D721Med (cell line): ENCODE data around the gene ITGA11.

ENCODE experiments used
- DNase-seq: peaks from one replicate; pipeline ENCODE4 v3.0.0; 2011; ENCODE audit warnings: low spot score; ENCODE audit not compliant: insufficient read length
- FAIRE-seq: peaks from 2 replicates; lab custom pipeline; 2011; peaks lifted over from hg19 to GRCh38; lab: Jason Lieb, UNC
- TF ChIP-seq, protein P1 (sequence below): IDR thresholded peaks from 2 replicates; pipeline ENCODE4 v1.5.1; 2012; ENCODE audit warnings: mild to moderate bottlenecking, control low read depth; ENCODE audit not compliant: insufficient read depth; ENCODE audit errors: missing control alignments

The ITGA11 gene

DNA sequence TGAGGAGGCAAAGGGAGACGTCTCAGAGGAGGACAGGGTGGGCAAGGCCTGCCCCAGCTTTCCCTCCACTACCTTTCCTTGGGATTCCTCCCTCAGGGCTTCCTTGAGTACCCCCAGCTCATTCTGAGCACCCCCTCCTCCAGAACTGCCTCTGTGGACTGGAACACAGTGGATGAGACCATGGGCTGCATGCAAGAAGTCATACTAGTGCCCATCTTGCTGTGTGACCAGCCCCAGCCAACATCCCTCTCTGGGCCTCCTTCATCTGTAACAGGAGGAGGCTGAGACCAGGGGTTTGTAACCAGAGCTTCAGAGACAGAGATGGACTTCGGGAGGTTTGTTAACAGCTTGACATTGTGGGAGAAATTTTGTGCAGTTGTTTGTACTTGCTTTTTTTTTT is 128.8 kb downstream of the ITGA11 start:
- TF ChIP-seq, protein P1, sequence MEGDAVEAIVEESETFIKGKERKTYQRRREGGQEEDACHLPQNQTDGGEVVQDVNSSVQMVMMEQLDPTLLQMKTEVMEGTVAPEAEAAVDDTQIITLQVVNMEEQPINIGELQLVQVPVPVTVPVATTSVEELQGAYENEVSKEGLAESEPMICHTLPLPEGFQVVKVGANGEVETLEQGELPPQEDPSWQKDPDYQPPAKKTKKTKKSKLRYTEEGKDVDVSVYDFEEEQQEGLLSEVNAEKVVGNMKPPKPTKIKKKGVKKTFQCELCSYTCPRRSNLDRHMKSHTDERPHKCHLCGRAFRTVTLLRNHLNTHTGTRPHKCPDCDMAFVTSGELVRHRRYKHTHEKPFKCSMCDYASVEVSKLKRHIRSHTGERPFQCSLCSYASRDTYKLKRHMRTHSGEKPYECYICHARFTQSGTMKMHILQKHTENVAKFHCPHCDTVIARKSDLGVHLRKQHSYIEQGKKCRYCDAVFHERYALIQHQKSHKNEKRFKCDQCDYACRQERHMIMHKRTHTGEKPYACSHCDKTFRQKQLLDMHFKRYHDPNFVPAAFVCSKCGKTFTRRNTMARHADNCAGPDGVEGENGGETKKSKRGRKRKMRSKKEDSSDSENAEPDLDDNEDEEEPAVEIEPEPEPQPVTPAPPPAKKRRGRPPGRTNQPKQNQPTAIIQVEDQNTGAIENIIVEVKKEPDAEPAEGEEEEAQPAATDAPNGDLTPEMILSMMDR = no peak
- no peak for DNase-seq
- no peak for FAIRE-seq

DNA sequence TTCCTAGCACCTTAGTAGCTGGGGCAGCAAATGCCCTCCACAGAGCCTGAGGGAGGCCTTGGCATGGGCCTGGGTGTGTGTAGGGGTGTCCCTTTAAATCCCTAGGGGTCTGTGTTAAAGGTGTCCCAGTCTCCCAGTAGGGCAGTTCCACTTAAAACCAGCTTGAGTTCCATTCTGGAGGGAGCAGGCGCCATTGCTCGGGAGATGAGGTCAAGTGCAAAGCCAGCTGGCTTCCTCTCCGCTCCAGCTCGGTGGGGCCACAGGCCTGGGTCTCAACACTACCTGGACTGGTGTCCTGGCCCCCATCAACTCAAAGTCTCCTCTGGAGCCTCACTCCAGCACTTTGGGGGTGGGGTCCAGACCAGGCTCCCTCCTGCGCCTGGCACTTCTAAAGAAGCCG is 129.2 kb downstream of the ITGA11 start:
- no peak for FAIRE-seq

DNA sequence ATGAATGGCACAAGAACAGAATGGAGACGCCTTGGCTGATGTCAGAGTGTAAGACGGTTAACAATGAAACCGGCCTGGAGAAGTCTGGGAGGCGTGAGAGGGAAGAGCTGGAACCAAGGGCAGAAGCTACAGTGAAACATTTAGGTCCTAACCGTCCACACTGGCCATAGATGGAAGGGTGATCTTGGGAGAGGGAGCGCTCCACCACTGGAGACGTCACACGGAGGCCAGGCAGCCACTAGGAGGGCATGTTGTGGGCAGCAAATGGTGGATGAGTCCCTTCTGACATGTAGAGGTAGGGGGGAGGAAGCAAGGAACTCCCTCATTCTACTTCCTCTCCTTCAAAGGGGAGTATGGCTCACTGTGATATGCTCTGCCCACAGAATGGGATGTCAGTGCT is 130.7 kb downstream of the ITGA11 start:
- no peak for FAIRE-seq
- TF ChIP-seq, protein P1 = no peak

More for the DNA sequence above, 129.2 kb downstream of the ITGA11 start:
- no peak for DNase-seq
- TF ChIP-seq, protein P1 = no peak

DNA sequence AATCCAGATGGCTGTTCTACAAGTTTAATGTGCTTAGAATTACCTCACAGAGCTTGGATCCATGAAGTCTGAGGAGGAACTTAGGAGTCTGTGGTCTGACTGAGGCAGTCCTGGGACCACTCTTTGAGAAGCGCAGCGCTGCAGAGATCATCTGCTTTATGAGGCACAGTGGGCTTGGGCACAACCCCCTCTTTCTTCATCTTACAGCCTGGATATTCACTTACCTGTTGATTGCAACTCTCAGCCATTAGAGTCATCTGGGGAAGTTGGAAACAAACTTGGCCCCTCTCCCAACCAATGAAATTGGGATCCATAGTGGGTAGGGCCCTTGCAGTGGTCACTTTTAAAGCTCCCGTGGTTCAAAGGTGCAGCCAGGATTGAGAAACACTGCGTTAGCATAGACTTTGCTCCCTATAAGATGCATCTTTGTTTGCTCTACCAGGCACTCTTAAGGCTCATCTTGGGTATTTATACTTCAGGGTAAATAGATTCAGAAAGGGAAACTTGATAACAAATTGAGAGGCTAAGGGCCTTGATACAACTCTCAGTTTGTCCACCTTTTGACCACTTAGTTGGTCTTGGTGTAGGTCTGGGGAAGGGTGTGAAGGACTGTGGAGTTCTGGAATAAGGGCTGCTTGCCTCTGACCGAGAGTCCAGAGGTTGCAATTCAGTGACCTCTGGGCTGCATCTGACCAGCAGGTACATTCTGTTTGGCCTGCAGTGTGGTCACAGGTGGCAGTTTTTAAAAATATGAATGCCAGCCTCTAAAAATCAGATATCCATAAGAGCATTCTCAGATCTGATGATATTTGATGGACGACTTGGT is 131.6 kb downstream of the ITGA11 start:
- DNase-seq = no peak
- FAIRE-seq = no peak
- TF ChIP-seq, protein P1 = no peak

More for the DNA sequence above, 130.7 kb downstream of the ITGA11 start:
- DNase-seq = no peak

DNA sequence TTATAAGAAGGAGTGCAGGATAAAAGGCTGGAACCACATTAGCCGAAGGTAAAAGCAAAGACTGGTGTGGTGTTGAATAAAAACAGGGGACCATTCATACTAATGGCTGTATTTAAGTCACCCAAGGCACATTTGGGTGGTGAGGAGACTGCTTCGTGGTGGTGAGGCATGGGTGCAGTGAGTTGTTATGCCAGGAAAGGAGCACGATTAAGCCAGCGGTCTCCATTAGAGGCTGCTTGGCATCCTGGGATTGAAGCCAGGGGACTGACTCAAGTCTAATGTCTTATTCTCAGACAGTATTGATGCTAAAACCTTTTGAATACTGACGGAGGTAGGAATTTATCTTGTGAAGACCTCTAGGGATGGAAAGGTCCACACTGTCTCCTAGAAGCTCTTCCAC is 132.5 kb downstream of the ITGA11 start:
- FAIRE-seq (no peak), DNase-seq (no peak)
- TF ChIP-seq, protein P1 = no peak

DNA sequence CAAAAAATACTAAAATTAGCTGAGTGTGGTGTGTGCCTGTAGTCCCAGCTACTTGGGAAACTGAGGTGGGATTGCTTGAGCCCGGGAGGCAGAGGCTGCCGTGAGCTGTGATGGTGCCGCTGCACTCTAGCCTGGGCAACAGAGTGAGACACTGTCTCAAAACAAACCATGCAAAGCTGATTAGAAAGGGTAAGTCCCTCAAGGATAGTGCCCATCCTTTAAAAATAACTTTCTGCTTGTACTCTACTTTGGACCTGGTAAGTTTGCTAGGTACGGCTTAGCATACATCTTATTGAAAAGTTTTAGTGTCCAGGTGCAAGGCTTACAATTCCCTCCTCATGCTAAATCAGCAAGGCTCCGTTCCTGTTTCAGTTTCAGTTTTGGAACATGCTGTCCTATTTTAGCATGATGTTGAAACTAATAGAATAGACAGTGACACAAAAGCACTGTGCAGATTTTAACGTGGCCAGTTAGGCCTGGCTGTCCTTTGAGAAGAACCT is 133.0 kb downstream of the ITGA11 start:
- FAIRE-seq (no peak), DNase-seq (no peak)
- TF ChIP-seq, protein P1 = no peak

DNA sequence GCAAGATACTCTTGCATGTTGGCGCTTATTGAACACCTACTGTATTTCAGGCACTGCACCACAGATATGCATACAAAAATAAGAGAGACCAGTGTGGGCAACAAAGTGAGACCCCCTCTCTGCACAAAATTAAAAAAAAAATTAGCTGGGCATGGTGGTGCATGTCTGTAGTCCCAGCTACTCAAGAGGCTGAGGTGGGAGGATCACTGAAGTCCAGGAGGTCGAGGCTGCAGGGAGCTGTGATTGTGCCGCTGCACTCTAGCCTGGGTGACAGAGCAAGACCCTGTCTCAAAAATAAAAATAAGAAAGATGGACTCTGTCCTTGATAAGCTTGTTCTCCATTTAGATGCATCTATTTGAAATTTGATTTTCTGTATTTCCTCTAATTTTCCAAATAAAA is 133.6 kb downstream of the ITGA11 start:
- no peak for DNase-seq
- FAIRE-seq = no peak
- TF ChIP-seq, protein P1 = no peak
